Measurements from ENCODE around the gene PRKCH. TPM values are rescaled to one million over a fixed set of nuclear protein-coding genes. Genes with fewer than 3 reads are reported as not detected.
A peak's percentile ranks its signal among the peaks of the same experiment; 100 is the strongest.

Gene PRKCH
- total and polyA plus RNA-seq, 2 of the 13 experiments (the other 11 are each of a cell fraction or from before 2014, with no cell fraction given): 0.48 to 1.3 TPM

- TF ChIP-seq BRCA1 (CRISPR knock-in tag; IDR thresholded peaks at IDR 0.05) (no peak), FOXA1 (IDR thresholded peaks at IDR 0.05) (no peak), FOXA1 (CRISPR knock-in tag; IDR thresholded peaks at IDR 0.05) (peak; percentile 44; the same call in 1 of the 2 replicates), TOPORS (CRISPR knock-in tag; IDR thresholded peaks at IDR 0.05) (no peak), ZFP36 (IDR thresholded peaks at IDR 0.05; ENCODE audit: borderline replicate concordance, low read depth, low read length, partially characterized antibody) (no peak), ZGPAT (CRISPR knock-in tag; IDR thresholded peaks at IDR 0.05) (peak; percentile 21; the same call in 1 of the 2 replicates), TFAP4 (IDR thresholded peaks at IDR 0.05; ENCODE audit: borderline replicate concordance, low read depth) (peak; percentile 74; the same call in 1 of the 2 replicates), MED13 (CRISPR knock-in tag; IDR thresholded peaks at IDR 0.05) (no peak), SNAPC2 (CRISPR knock-in tag; IDR thresholded peaks at IDR 0.05) (no peak), ZNF343 (CRISPR knock-in tag; IDR thresholded peaks at IDR 0.05) (peak; percentile 35; the same call in 1 of the 2 replicates), ZNF142 (CRISPR knock-in tag; IDR thresholded peaks at IDR 0.05) (no peak), ZNF879 (CRISPR knock-in tag; IDR thresholded peaks at IDR 0.05) (no peak), PITX1 (CRISPR knock-in tag; IDR thresholded peaks at IDR 0.05) (no peak), ZNF282 (IDR thresholded peaks at IDR 0.05; ENCODE audit: partially characterized antibody) (no peak), ZBTB7B (CRISPR knock-in tag; IDR thresholded peaks at IDR 0.05) (peak; percentile 54; the same call in 1 of the 2 replicates), ATF7 (IDR thresholded peaks at IDR 0.05) (no peak), ATF7 (CRISPR knock-in tag; IDR thresholded peaks at IDR 0.05) (no peak), PBX3 (CRISPR knock-in tag; IDR thresholded peaks at IDR 0.05; ENCODE audit: borderline replicate concordance) (no peak), NCOA5 (CRISPR knock-in tag; IDR thresholded peaks at IDR 0.05) (no peak), TP53 (CRISPR knock-in tag; conservative IDR thresholded peaks at IDR 0.05) (no peak), ZNF451 (CRISPR knock-in tag; IDR thresholded peaks at IDR 0.05) (no peak), ZNF704 (CRISPR knock-in tag; IDR thresholded peaks at IDR 0.05; ENCODE audit: borderline replicate concordance) (no peak)
These were observed 196.6 kb downstream of the PRKCH start (continued) for GRCh38 chr14:61517911-61518384.
